Heart left ventricle (tissue), 16 donors: Measurements from ENCODE around the gene GPR139. TPM values are rescaled to one million over a fixed set of nuclear protein-coding genes. Genes with fewer than 3 reads are reported as not detected.

Source experiments
- ATAC-seq, 4 donors: fragments of 200-7000 bp; cut with Tn5 transposase; one replicate each; pipeline ENCODE4 v1.9.1; 2020 to 2022; ENCODE audit warnings: moderate library complexity in 4 of 4, mild to moderate bottlenecking in 3 of 4, moderate number of reproducible peaks in 1 of 4
- DNase-seq, 5 donors: peaks; one replicate each; pipeline ENCODE4 v3.0.0-alpha.2; 2020
- H3K27ac ChIP-seq, 12 donors: fragments of 200-600 bp; sonication (generic) in 4 of 12; one replicate each; pipeline versions ENCODE4 v1.5.0 to v1.8.0; 2016 to 2022; ENCODE audit warnings: mild to moderate bottlenecking in 2 of 12
- H3K27me3 ChIP-seq, 9 donors: fragments of 200-600 bp; sonication (generic) in 2 of 9; one replicate each; pipeline versions ENCODE4 v1.5.1 to v1.8.0; 2016 to 2022; ENCODE audit warnings: mild to moderate bottlenecking in 3 of 9
- H3K36me3 ChIP-seq, 9 donors: fragments of 200-600 bp; sonication (generic) in 2 of 9; one replicate each; pipeline versions ENCODE4 v1.5.0 to v1.8.0; 2018 to 2022; ENCODE audit warnings: mild to moderate bottlenecking in 2 of 9
- H3K4me1 ChIP-seq, 12 donors: fragments of 200-600 bp; sonication (generic) in 4 of 12; one replicate each; pipeline versions ENCODE4 v1.5.0 to v1.8.0; 2016 to 2022; ENCODE audit warnings: mild to moderate bottlenecking in 3 of 12
- H3K4me3 ChIP-seq, 12 donors: fragments of 200-600 bp; sonication (generic) in 4 of 12; one replicate each; pipeline versions ENCODE4 v1.5.0 to v1.8.0; 2017 to 2022; ENCODE audit warnings: mild to moderate bottlenecking in 9 of 12, moderate library complexity in 4 of 12
- H3K9me3 ChIP-seq, 12 donors: fragments of 200-600 bp; sonication (generic) in 4 of 12; one replicate each; pipeline versions ENCODE4 v1.5.0 to v1.8.0; 2016 to 2022; ENCODE audit warnings: mild to moderate bottlenecking in 1 of 12
- POLR2A ChIP-seq, 2 donors: fragments of 450-650 bp; IDR thresholded peaks; one replicate each; pipeline ENCODE4 v1.6.1; 2017; ENCODE audit warnings: antibody characterized with exemption in 2 of 2, mild to moderate bottlenecking in 2 of 2, moderate library complexity in 2 of 2
- WGBS, 4 donors: extraction: QIAGEN DNeasy Blood & Tissue Kit in 2 of 4; methylation state at CpG; one replicate each; pipeline versions ENCODE4 v1.1.5 to v1.1.7; 2013 to 2018; 5-methylcytosine and 5-hydroxymethylcytosine counted together
- intact Hi-C, 10 donors: fragments of 100-400 bp; cut with DNase I; formaldehyde crosslinking; loops; one replicate each; pipeline versions ENCODE4 v1.11.1 to v1.14.2; 2022
- long read RNA-seq, 3 donors: library from polyadenylated mRNA; unstranded; transcript quantifications; one replicate each; pipeline ENCODE4 v2.0.0, GENCODE V29; 2020 to 2021
- polyA plus RNA-seq, 2 donors: library from polyadenylated mRNA; stranded (reverse); fragments of 200-250 nt; gene quantifications; one replicate each; pipeline ENCODE4 v1.2.3, GENCODE V29; 2013
- total RNA-seq, 9 donors: library from RNA; depleted of rRNA in 2 of 9; stranded (reverse); fragments of >200 nt in 2 of 9; fragmentation: NEBNext Ultra II Directional in 3 of 9; extraction: Animal tissue kit (Norgen Biotek cat#: 25700) in 3 of 9; gene quantifications; one replicate each; pipeline versions ENCODE4 v1.1.0 to v1.2.4, GENCODE V29; 2016 to 2023
- TF ChIP-seq, protein P1 (sequence below), 12 donors: fragments of 200-600 bp; sonication (generic) in 4 of 12; IDR thresholded peaks; one replicate each; pipeline versions ENCODE4 v1.5.0 to v1.8.0; 2018 to 2022; ENCODE audit warnings: antibody characterized with exemption in 12 of 12, mild to moderate bottlenecking in 5 of 12
- donor health status: ischemic (EF 13 %, LVEDD 7.1; RV severe dilation, severe dysfunction).
- donor health status: healthy with polysubstance abuse.
- donor health status: DM: no; HTN: yes; CAD: no.
- donor health status: DM: no; HTN: no; CAD: no.
- donor health status: ischemic (EF 25% LVEDD 6.9; RV normal size, moderate dysfunction).
- donor health status: ischemic (EF 25% LVEDD 5.7; RV mildly dilated, moderate dysfunction).
- donor health status: healthy.
- donor health status: DM: yes; HTN: yes; CAD: no.
- donor health status: ischemic (EF 35%, LVEDD 5.7; RV mildly dilated, moderate dysfunction).
- donor health status: nonischemic (EF 11% LVEDD 7.7; RV severe dilation, severe dysfunction).
- donor health status: DM: yes; HTN: yes; CAD: no.
- donor health status: PGD.
- donor health status: ischemic (EF 29% LVEDD 5.4; RV normal size, mild dysfunction).
- donor health status: nonischemic (EF 23%, LVEDD 6.1; RV moderate dilation, normal function).

GPR139 gene
- total RNA-seq (not detected), polyA plus RNA-seq (not detected)
- long read RNA-seq, donor 1 = 0 reads
- long read RNA-seq, donor 2 = 0 reads
- long read RNA-seq, donor 3 = 0 reads

GRCh38 chr16:20073203-20074098 lies at the start of gene GPR139:
TSS of gene GPR139 (minus strand) at chr16:20073890. CDS start at chr16:20073616, 274 bp downstream.
- intact Hi-C loops = no loop called here
- peaks cover 14 to 67% (median 37%) of the 10 kb centered on the region in 9 donors for H3K27me3 ChIP-seq
- WGBS, 4 donors = 1 to 3% (median 2%) methylated on average over 32 to 76 of the region's 76 CpGs

DNA sequence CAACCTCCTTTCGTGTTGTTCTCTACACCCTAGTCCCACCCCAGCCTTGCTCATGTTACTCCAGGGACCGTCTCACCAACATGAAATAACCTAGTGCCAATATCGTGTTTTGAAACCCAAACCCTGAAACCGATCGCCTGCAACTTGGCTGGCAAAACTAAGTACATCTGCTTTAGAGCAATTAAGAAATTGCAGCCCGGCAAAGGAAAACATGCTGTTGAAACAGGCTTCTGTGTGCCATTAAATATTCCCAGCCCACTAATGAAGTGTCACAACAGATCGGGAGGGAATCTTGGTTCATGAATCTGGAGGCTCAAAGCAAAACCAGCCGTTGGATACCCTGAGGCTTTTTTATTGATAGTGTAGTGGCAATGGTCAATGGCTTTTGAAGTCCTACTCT lies 48.3 kb upstream of the GPR139 start:
- intact Hi-C loops = no loop called here
- 76 to 81% (median 78%) methylated on average over 8 of the region's 8 CpGs for WGBS, 4 donors
- H3K36me3 ChIP-seq = no peaks in the 10 kb centered on the region
- H3K27me3 ChIP-seq = peaks cover 0 to 20% (median 0%) of the 10 kb centered on the region in 9 donors
- H3K27ac ChIP-seq = no peak overlapping the region
- no peak for DNase-seq
- TF ChIP-seq POLR2A (IDR thresholded peaks at IDR 0.05) = no peak
- TF ChIP-seq, protein P1, sequence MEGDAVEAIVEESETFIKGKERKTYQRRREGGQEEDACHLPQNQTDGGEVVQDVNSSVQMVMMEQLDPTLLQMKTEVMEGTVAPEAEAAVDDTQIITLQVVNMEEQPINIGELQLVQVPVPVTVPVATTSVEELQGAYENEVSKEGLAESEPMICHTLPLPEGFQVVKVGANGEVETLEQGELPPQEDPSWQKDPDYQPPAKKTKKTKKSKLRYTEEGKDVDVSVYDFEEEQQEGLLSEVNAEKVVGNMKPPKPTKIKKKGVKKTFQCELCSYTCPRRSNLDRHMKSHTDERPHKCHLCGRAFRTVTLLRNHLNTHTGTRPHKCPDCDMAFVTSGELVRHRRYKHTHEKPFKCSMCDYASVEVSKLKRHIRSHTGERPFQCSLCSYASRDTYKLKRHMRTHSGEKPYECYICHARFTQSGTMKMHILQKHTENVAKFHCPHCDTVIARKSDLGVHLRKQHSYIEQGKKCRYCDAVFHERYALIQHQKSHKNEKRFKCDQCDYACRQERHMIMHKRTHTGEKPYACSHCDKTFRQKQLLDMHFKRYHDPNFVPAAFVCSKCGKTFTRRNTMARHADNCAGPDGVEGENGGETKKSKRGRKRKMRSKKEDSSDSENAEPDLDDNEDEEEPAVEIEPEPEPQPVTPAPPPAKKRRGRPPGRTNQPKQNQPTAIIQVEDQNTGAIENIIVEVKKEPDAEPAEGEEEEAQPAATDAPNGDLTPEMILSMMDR (IDR thresholded peaks at IDR 0.05) = no peak
- no peak overlapping the region for H3K4me3 ChIP-seq
- H3K9me3 ChIP-seq = peaks cover 0 to 14% (median 2%) of the 10 kb centered on the region in 12 donors
- no peak for ATAC-seq
- no peaks in the 10 kb centered on the region for H3K4me1 ChIP-seq

More at GRCh38 chr16:20073203-20074098, at the start of gene GPR139:
- ATAC-seq (no peak), DNase-seq (no peak)
- H3K36me3 ChIP-seq = no peaks in the 10 kb centered on the region
- TF ChIP-seq, protein P1 (IDR thresholded peaks at IDR 0.05) = no peak
- no peak for TF ChIP-seq POLR2A (IDR thresholded peaks at IDR 0.05)
- peaks cover 0 to 8% (median 0%) of the 10 kb centered on the region in 12 donors for H3K4me1 ChIP-seq
- H3K9me3 ChIP-seq = peaks cover 0 to 8% (median 0%) of the 10 kb centered on the region in 12 donors
- H3K4me3 ChIP-seq = no peak within 1 kb of the TSS
- no peak within 1 kb of the TSS for H3K27ac ChIP-seq

DNA sequence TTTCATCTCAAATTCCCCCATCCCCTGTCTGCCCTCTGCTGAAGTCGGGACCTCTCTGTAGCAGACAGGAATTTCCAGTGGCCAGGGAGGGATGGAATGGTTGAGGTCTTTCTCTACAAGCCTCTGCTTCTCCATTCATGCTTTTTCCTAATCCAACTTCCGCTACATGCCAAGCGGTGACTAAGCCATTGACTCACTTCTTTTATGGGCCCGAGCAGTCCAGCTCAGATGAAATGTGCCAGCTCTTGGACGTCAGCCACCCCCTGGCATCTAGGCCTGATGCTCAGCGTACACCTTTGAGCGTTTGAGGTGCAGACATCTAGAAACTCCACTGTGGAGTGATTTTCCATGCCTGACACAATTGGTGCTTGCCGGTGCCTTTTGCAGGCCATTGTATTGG lies 40.7 kb upstream of the GPR139 start:
- DNase-seq (no peak), ATAC-seq (no peak)
- intact Hi-C loops = no loop called here
- Histone ChIP-seq H3K4me1 (no peaks in the 10 kb centered on the region), H3K27me3 (peaks cover 0 to 19% (median 0%) of the 10 kb centered on the region in 9 donors), H3K4me3 (no peak overlapping the region), H3K9me3 (no peaks in the 10 kb centered on the region), H3K36me3 (no peaks in the 10 kb centered on the region), H3K27ac (no peak overlapping the region)
- WGBS, 4 donors = 74 to 80% (median 77%) methylated on average over 8 of the region's 8 CpGs
- no peak for TF ChIP-seq POLR2A (IDR thresholded peaks at IDR 0.05)
- TF ChIP-seq, protein P1 (IDR thresholded peaks at IDR 0.05) = no peak

- no peaks in the 10 kb centered on the region for H3K36me3 ChIP-seq
- H3K27ac ChIP-seq = no peak overlapping the region
- H3K9me3 ChIP-seq = no peaks in the 10 kb centered on the region
- ATAC-seq (no peak), DNase-seq (no peak)
- intact Hi-C loops = no loop called here
- 84 to 92% (median 87%) methylated on average over 3 of the region's 3 CpGs for WGBS, 4 donors
- H3K4me3 ChIP-seq = no peak overlapping the region
- H3K4me1 ChIP-seq = no peaks in the 10 kb centered on the region
- TF ChIP-seq POLR2A (IDR thresholded peaks at IDR 0.05) = no peak
- TF ChIP-seq, protein P1 (IDR thresholded peaks at IDR 0.05) = no peak
- peaks cover 0 to 26% (median 0%) of the 10 kb centered on the region in 9 donors for H3K27me3 ChIP-seq
Measured at GRCh38 chr16:20111143-20111542, 37.5 kb upstream of the GPR139 start.
